Activated CD8-positive, alpha-beta T cell treated with anti-CD3 and anti-CD28 coated beads for 36 hours (primary cell): ENCODE measurements around the gene TDRD3. TPM values are rescaled to one million over a fixed set of nuclear protein-coding genes. Genes with fewer than 3 reads are reported as not detected.
A peak's percentile ranks its signal among the peaks of the same experiment; 100 is the strongest.

Experiments used
- ATAC-seq: fragments of 200-7000 bp; cut with Tn5 transposase; one replicate; pipeline ENCODE4 v1.10.0; 2021; ENCODE audit warnings: mild to moderate bottlenecking, moderate library complexity
- CTCF ChIA-PET: fragments of 350-600 bp; sonication (Branson Sonifier 250); formaldehyde crosslinking; loops from one replicate; lab custom pipeline; 2021; ENCODE audit warnings: antibody characterized with exemption; lab: Charles Lee
- POLR2A ChIA-PET: fragments of 350-600 bp; sonication (Branson Sonifier 250); formaldehyde crosslinking; loops from one replicate; lab custom pipeline; 2021; ENCODE audit warnings: antibody characterized with exemption; lab: Charles Lee
- DNase-seq: peaks from one replicate; pipeline ENCODE4 v3.0.0-alpha.2; 2020
- H3K27ac Mint-ChIP-seq: one replicate; pipeline ENCODE4 v1.8.0; 2021; ENCODE audit warnings: mild to moderate bottlenecking, mixed read lengths
- H3K27me3 Mint-ChIP-seq: one replicate; pipeline ENCODE4 v1.8.0; 2021; ENCODE audit warnings: mixed read lengths
- H3K36me3 Mint-ChIP-seq: one replicate; pipeline ENCODE4 v1.8.0; 2021; ENCODE audit warnings: low read depth, mixed read lengths
- H3K4me1 Mint-ChIP-seq: one replicate; pipeline ENCODE4 v1.8.0; 2021; ENCODE audit warnings: low read depth, mixed read lengths
- H3K4me3 Mint-ChIP-seq: one replicate; pipeline ENCODE4 v1.8.0; 2021; ENCODE audit warnings: mild to moderate bottlenecking, moderate library complexity, mixed read lengths
- H3K9me3 Mint-ChIP-seq: one replicate; pipeline ENCODE4 v1.8.0; 2021; ENCODE audit warnings: mixed read lengths
- intact Hi-C: fragments of 100-400 bp; cut with micrococcal nuclease; formaldehyde crosslinking; loops from one replicate; pipeline ENCODE4 v1.10.0; 2022
- total RNA-seq, 2 experiments: library from RNA; stranded (reverse); gene quantifications; one replicate each; pipeline ENCODE4 v1.2.3, GENCODE V29; 2021
- TF ChIP-seq, protein P1 (sequence below): fragments of 200-600 bp; IDR thresholded peaks from one replicate; pipeline ENCODE4 v1.8.0; 2022; ENCODE audit warnings: antibody characterized with exemption, mild to moderate bottlenecking

The TDRD3 gene
- total RNA-seq, 2 experiments from 2014 or later: 17.1 to 19.0 TPM

DNA sequence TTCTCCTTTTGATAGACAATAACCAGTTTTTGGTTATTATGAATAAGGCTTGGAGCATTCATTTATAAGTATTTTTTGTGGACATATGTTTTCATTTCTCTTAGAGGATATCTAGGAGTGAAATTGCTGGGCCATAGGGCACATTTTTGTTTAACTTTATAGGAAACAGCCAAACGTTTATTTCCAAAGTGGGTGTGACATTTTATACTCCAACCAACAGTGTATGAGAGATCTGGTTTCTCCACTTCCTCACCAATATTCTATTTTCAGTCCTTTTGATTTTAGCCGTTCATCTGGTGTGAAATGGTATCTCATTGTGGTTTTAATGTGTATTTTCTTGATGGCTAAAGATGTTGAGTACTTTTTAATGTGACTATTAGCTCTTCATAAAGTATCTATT is 21.9 kb downstream of the TDRD3 start:
- Mint-ChIP-seq H3K27ac (no peak overlapping the region), H3K36me3 (peaks cover 10% of the 10 kb centered on the region), H3K4me1 (peaks cover 18% of the 10 kb centered on the region), H3K4me3 (no peak overlapping the region), H3K9me3 (peaks cover 5% of the 10 kb centered on the region), H3K27me3 (no peaks in the 10 kb centered on the region)
- TF ChIP-seq, protein P1, sequence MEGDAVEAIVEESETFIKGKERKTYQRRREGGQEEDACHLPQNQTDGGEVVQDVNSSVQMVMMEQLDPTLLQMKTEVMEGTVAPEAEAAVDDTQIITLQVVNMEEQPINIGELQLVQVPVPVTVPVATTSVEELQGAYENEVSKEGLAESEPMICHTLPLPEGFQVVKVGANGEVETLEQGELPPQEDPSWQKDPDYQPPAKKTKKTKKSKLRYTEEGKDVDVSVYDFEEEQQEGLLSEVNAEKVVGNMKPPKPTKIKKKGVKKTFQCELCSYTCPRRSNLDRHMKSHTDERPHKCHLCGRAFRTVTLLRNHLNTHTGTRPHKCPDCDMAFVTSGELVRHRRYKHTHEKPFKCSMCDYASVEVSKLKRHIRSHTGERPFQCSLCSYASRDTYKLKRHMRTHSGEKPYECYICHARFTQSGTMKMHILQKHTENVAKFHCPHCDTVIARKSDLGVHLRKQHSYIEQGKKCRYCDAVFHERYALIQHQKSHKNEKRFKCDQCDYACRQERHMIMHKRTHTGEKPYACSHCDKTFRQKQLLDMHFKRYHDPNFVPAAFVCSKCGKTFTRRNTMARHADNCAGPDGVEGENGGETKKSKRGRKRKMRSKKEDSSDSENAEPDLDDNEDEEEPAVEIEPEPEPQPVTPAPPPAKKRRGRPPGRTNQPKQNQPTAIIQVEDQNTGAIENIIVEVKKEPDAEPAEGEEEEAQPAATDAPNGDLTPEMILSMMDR: no peak
- intact Hi-C loops: no loop called here
- CTCF ChIA-PET: interaction anchor here (1.9 kb wide), 1 partner anchor 22 kb away, joined by 7 read pairs; the partner anchor contains the start of gene TDRD3
- ATAC-seq (no peak), DNase-seq (no peak)
- POLR2A ChIA-PET: no interaction called here

DNA sequence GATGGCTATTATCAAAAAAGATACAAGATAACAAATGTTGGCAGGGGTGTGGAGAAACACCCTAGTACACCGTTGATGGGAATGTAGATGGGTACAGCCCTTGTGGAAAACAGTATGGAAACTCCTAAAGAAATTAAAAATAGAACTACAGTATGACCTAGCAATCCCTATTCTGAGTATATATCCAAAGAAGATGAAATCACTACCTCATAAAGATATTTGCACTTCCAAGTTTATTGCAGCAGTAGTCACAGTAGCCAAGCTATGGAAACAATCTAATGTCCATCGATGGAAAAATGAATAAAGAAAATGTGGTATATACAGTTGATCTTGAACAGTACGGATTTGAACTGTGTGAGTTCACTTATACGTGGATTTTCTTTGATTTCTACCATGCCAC is 28.3 kb downstream of the TDRD3 start:
- H3K9me3 Mint-ChIP-seq: peaks cover 4% of the 10 kb centered on the region
- no peaks in the 10 kb centered on the region for H3K27me3 Mint-ChIP-seq
- peaks cover 20% of the 10 kb centered on the region for H3K4me1 Mint-ChIP-seq
- H3K27ac Mint-ChIP-seq: no peak overlapping the region
- no peak overlapping the region for H3K4me3 Mint-ChIP-seq
- POLR2A ChIA-PET: no interaction called here
- CTCF ChIA-PET: interaction anchor here (1.2 kb wide), 1 partner anchor 23 kb away, joined by 3 read pairs; no protein-coding TSS in a partner anchor
- no peak for DNase-seq
- no peak for ATAC-seq
- intact Hi-C loops: no loop called here
- peaks cover 3% of the 10 kb centered on the region for H3K36me3 Mint-ChIP-seq
- TF ChIP-seq, protein P1: no peak

DNA sequence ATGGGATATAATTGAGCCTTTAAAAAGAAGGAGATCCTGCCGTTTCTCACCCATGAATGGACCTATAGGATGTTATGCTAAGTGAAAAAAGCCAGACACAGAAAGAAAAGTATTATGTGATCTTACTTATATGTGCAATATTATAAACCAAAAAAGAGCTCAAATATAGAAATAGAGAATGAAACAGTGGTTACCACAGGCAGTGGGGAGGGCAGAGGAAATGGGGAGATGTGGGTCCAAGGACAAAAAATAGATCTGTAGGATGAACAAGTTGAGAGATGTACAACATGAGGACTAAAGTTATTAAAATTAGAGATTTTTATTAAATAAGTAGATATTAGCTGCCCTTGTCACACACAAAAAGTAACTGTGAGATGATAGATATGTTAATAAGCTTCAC is 29.1 kb downstream of the TDRD3 start:
- TF ChIP-seq, protein P1: no peak

DNA sequence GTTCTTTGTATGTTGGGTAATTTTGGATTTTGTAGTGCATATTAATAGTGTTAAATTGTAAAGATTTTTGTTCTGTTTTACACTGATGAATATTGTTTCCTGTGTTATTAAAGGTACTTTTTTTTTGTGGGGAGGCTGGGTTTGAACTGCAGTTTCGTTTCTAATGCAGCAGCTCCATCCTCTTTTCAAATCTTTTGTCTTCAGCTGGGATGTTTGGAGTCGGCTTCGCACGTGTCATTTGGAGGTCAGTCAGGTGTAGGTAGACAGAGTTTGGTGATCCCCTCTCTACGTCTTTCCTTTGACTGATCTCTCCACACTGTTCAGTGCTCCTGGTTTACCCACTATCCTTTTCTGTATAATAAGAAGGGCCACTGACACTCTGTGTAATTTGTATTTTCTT is 30.3 kb downstream of the TDRD3 start:
- ATAC-seq: peak; percentile 46
- Mint-ChIP-seq H3K4me3 (peak overlapping the region; percentile 31), H3K4me1 (peaks cover 20% of the 10 kb centered on the region), H3K9me3 (no peaks in the 10 kb centered on the region), H3K27me3 (no peaks in the 10 kb centered on the region), H3K36me3 (no peaks in the 10 kb centered on the region), H3K27ac (peak overlapping the region; percentile 71)
- ChIA-PET CTCF (interaction anchor here (0.9 to 1.8 kb wide), 4 partner anchors 16 to 38 kb away, joined by 3 to 8 read pairs (median 3); partner anchors contain the start of gene TDRD3), POLR2A (interaction anchor here (1.2 kb wide), 1 partner anchor 30 kb away, joined by 5 read pairs; the partner anchor contains the start of gene TDRD3)
- intact Hi-C loops: no loop called here
- TF ChIP-seq, protein P1: no peak
- no peak for DNase-seq

More for the DNA sequence above, 29.1 kb downstream of the TDRD3 start:
- CTCF ChIA-PET: interaction anchor here (1.2 kb wide), 1 partner anchor 22 kb away, joined by 3 read pairs; no protein-coding TSS in a partner anchor
- no peaks in the 10 kb centered on the region for H3K27me3 Mint-ChIP-seq
- peaks cover under 1% of the 10 kb centered on the region for H3K36me3 Mint-ChIP-seq
- intact Hi-C loops: no loop called here
- no peak overlapping the region for H3K27ac Mint-ChIP-seq
- H3K4me1 Mint-ChIP-seq: peaks cover 20% of the 10 kb centered on the region
- H3K4me3 Mint-ChIP-seq: no peak overlapping the region
- ATAC-seq: no peak
- POLR2A ChIA-PET: no interaction called here
- peaks cover under 1% of the 10 kb centered on the region for H3K9me3 Mint-ChIP-seq
- DNase-seq: no peak

DNA sequence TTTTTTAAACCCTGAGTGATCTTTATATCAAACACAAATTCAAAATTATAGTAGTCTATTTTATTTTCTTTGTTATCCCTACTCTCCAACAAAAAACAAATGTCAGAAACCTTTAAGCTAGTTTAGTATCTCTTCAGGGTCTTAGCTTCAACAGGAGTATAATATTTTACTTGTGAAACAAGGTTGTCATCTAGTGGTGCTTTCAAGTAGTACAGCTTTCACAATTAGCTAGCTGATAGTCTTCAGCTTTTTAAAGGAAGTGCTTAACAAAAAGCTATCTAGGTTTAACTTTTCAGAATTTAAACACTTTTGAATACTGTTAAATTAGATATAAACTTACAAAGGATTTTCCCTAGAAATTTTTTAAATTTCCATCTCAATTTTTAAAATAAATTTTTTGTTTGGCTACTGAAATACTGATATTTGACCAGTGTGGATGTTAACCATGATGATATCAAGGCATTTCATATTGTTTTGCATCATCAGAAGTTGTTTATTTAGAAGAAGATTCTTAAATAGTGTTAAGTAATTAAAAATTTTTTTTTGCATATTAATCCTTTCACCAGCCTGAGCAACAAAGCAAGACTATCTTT is 34.2 kb downstream of the TDRD3 start:
- peak; percentile 88 for ATAC-seq
- no peak for DNase-seq
- POLR2A ChIA-PET: interaction anchor here (1.3 kb wide), 1 partner anchor 14 kb away, joined by 3 read pairs; no protein-coding TSS in a partner anchor
- H3K4me1 Mint-ChIP-seq: peaks cover 22% of the 10 kb centered on the region
- H3K27me3 Mint-ChIP-seq: no peaks in the 10 kb centered on the region
- intact Hi-C loops: loop anchor here (5.0 kb wide), 2 partner anchors 34 to 269 kb away; partner anchors contain the start of genes DIAPH3 and TDRD3
- H3K36me3 Mint-ChIP-seq: no peaks in the 10 kb centered on the region
- no peak overlapping the region for H3K4me3 Mint-ChIP-seq
- H3K27ac Mint-ChIP-seq: no peak overlapping the region
- CTCF ChIA-PET: interaction anchor here (0.6 to 1.6 kb wide), 19 partner anchors 16 to 109 kb away, joined by 3 to 15 read pairs (median 3); partner anchors contain the start of gene TDRD3
- H3K9me3 Mint-ChIP-seq: no peaks in the 10 kb centered on the region
- TF ChIP-seq, protein P1: peak; percentile 88
